VCaP (cell line): ENCODE measurements around the gene FTO.

ENCODE experiments used
- H3K27ac ChIP-seq: fragments of 450-650 bp; 2 replicates; pipeline ENCODE4 v1.5.1; 2017
- CTCF ChIP-seq: fragments of 450-650 bp; conservative IDR thresholded peaks from 2 replicates; pipeline ENCODE4 v1.5.1; 2017; ENCODE audit warnings: mild to moderate bottlenecking, moderate library complexity

Gene FTO

GRCh38 chr16:54112451-54113206 lies 408.7 kb downstream of the FTO start:
- H3K27ac ChIP-seq = no peak overlapping the region
- no peak for TF ChIP-seq CTCF

GRCh38 chr16:54115558-54115957 lies 411.6 kb downstream of the FTO start:
- TF ChIP-seq CTCF = no peak
- peak overlapping the region; percentile 11; the same call in 1 of the 2 replicates for H3K27ac ChIP-seq

- peak overlapping the region; percentile 11; the same call in 1 of the 2 replicates for H3K27ac ChIP-seq
- TF ChIP-seq CTCF = no peak
Observed at GRCh38 chr16:54116124-54116655, 412.2 kb downstream of the FTO start.

- no peak for TF ChIP-seq CTCF
- no peak overlapping the region for H3K27ac ChIP-seq
Observed at GRCh38 chr16:54118846-54119245, 414.9 kb downstream of the FTO start.

GRCh38 chr16:54120846-54121480 lies 417.0 kb downstream of the FTO start:
- no peak for TF ChIP-seq CTCF
- no peak overlapping the region for H3K27ac ChIP-seq

- TF ChIP-seq CTCF = no peak
- H3K27ac ChIP-seq = no peak overlapping the region
Observed at GRCh38 chr16:54121539-54122295, 417.8 kb downstream of the FTO start.

- no peak for TF ChIP-seq CTCF
- no peak overlapping the region for H3K27ac ChIP-seq
Observed at GRCh38 chr16:54123766-54124165, 419.8 kb downstream of the FTO start.
